ENCODE data around the gene MYOF.

- TF ChIP-seq, protein P1, sequence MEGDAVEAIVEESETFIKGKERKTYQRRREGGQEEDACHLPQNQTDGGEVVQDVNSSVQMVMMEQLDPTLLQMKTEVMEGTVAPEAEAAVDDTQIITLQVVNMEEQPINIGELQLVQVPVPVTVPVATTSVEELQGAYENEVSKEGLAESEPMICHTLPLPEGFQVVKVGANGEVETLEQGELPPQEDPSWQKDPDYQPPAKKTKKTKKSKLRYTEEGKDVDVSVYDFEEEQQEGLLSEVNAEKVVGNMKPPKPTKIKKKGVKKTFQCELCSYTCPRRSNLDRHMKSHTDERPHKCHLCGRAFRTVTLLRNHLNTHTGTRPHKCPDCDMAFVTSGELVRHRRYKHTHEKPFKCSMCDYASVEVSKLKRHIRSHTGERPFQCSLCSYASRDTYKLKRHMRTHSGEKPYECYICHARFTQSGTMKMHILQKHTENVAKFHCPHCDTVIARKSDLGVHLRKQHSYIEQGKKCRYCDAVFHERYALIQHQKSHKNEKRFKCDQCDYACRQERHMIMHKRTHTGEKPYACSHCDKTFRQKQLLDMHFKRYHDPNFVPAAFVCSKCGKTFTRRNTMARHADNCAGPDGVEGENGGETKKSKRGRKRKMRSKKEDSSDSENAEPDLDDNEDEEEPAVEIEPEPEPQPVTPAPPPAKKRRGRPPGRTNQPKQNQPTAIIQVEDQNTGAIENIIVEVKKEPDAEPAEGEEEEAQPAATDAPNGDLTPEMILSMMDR (IDR thresholded peaks at IDR 0.05), result no peak
- TF ChIP-seq POLR2A (IDR thresholded peaks at IDR 0.05), result no peak
Measured at GRCh38 chr10:93478873-93479272, 3.3 kb downstream of the MYOF start.
